GM08714 (cell line): ENCODE data around the gene DLL4.

Source experiments
- H3K4me3 ChIP-seq: fragments of 200-500 bp; sonication (Bioruptor generic); 2 replicates; pipeline ENCODE4 v1.5.1; 2014; ENCODE audit warnings: mild to moderate bottlenecking, low read length, inconsistent platforms
- ZNF274 ChIP-seq: IDR thresholded peaks from 2 replicates; pipeline ENCODE4 v1.6.1; 2012; ENCODE audit warnings: mild to moderate bottlenecking, low read depth, low read length

DLL4 gene

DNA sequence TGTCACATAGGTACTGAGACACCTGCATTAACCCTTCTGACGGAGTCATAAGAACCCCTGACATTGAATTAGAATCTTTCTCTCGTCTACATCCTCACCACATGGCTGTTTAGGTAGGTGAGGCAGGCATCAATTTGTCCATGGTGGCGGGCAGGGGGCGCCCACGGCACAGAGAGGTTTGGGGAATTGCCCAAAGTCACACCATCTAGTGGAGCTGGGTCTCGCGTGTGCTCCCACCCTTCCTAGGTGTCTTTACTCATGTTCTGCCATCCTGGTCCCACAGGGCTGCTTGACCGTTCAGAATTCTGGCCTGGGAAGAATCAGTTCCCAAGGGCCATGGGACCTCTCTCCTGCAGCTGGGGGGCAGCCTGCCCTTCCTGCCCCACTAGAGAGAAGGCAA lies 14.7 kb upstream of the DLL4 start:
- no peak for TF ChIP-seq ZNF274
- no peak overlapping the region for H3K4me3 ChIP-seq

DNA sequence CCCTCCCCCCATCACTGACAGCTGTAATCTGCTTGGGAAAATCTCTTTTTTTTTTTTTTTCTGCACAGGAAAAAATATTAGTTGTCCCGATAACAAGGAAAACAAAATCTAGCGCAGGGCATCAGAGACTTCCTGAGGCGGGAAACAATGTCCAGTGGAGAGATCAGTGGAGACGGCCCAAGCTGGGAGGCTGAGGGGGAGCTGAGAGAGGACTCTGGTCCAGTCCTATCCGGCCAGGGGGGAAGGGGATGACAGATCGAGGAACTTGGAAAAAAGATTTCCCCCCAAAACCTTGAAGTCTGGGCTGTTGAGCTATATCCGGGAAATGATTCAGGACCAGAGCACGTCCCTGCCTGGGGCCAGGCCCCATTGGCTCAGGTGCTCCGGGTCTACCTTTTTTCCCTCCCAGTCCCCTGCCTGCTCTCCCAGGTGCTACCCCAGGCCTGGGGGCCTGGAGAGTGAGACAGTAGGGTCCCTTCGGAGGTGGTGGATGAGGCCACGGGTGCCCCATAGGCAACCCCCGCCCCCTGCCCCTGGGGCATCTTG lies 14.0 kb upstream of the DLL4 start:
- H3K4me3 ChIP-seq, result no peak overlapping the region
- TF ChIP-seq ZNF274, result no peak

DNA sequence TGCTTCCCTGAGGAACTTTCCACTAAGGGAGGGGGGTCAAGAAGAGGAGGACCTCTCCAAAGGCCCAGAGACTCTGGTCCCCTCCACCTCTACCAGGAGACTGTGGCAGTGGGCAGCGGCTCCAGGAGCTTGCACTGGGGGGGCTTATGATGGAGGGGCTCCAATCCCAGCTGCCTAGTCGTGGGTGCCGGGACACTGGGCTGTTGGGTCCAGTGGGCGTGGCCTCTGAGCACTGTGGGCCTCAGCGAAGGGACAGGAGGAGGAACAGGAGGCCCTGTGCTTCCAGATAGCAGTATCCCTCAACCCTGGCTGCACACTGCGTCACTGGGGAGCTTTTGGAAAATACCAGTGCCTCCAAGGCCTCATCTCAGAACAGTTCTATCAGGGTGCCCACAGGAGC lies 13.5 kb upstream of the DLL4 start:
- no peak for TF ChIP-seq ZNF274

DNA sequence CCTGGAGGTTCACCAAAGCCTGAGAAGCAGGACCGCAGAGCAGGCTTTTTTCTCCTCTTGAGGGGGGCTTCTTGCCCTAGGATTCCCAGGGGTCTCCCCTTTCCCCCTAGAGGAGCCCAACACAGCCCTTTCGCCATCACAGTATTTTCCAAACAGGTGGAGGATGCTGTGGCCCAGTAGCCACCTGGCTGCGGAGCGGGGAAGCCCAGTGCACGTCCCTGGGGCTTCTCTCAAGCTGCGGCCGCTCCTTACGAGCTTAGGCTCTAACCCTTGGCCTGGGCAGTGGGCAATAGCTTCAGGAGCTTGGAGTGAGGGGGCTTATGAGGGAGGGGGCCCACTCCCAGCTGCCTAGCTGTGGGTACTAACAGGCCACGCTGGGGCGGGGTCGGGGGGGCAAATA lies 11.6 kb upstream of the DLL4 start:
- TF ChIP-seq ZNF274, result no peak
- H3K4me3 ChIP-seq, result no peak overlapping the region

More for the DNA sequence above, 13.5 kb upstream of the DLL4 start:
- H3K4me3 ChIP-seq, result no peak overlapping the region

DNA sequence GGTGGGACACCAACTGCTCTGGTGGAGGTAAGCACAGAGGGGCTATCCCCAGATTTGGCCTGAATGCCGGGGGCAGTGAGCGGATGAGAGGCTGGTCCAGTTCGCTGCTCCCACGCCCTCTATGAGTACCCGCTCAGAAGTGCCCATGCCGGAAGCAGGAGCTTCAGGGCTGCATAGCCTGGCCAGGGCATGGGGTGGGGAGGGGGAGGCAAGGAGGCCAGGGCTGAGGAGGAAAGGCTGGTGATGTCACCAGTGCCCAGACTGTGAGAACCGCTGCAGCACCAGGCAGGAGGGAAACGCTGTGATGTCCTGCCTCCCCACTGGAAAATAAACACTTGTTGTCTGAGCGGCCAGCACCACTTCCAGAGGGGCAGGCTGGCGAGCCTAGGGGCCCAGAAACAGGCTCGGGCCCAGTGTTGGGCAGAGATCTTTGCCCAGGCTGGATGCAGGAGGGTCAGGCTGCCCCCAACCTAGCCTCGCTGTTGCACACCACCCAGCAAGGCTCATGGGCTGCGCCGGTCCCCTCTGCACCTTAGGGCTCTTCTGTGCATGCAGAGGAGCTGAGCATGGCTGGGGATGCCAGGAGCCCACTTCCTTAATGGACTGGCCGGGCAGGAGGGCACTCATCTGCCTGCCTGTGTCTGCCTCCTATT lies 10.9 kb upstream of the DLL4 start:
- TF ChIP-seq ZNF274, result no peak
- no peak overlapping the region for H3K4me3 ChIP-seq

DNA sequence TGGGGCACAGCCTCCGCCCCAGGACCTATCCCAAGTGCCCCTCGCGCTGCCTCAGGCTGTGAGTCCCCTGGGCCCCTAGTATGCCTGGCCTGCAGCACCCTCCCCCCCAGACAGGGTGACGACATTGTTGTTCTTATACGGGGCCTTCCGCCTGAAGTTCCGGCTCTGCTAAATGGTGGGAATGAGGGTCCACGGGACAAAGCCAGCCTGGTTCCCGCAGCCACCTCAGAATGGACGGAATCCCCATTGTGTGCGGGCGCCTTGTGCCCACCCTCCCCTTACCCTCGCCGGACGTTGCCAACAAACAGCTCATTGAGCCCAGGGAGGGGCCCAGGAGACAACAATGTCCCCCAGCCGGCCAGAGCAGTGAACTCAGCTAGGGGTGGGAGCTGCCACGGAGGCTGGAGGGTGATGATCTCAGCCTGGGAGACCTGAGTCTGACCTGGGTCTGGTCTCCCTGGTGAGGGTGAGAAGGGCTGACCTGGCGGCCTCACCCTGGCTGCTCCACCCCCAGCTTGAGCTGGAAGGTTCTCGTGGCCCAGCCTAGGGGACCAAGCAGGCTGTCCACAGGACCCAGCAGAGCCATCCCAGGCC lies 10.2 kb upstream of the DLL4 start:
- H3K4me3 ChIP-seq, result no peak overlapping the region
- TF ChIP-seq ZNF274, result no peak

DNA sequence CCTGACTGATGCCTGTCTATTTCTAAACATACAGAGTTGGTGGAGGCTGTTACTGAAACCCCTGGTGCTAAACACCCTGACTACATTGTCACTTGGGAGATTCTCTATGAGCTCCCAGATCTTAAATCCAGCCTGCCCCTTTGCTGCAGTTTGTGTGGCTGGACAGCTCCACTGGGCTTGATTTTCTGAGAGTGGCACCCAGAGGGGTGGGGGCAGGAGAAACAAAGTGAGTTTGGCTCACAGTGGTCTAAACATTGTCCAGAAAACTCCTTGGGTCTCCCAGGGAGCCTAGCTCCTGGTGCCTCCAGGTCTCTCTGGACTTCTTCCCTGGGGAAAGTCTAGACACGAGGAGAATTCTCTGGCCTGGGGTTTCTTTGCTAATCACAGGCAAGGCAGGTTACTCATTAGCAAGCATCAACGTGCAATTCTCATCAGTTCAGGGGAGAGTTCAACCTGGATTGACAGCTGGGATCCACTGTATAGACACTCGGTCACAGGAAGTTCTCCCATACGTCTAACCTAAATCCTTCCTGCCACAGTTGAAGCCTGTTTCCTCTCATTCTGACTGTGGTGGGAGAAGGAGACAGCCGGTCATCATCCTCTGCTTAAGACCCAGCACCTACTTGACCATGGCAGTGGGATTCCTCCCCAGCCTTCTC lies 7.1 kb upstream of the DLL4 start:
- no peak overlapping the region for H3K4me3 ChIP-seq
- no peak for TF ChIP-seq ZNF274

DNA sequence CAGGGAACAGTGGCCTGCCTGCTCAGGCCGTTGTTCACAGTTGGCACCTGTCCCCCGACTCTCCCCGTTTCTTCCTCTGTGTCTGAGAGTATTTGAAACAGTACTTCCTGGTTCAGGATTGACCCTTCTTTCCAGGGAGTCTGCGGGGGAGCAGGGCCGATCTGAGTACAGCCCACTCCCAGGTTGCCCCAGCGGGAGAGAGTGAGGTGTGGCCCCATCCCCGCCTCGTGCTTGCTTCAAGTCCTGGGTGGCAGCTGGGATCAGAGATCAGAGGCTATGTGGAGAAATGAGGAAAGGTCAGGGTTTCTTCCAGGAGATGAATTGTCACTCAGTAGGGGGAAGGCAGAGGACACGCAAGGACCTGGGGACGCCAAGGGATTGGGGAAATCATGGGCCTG lies 6.5 kb upstream of the DLL4 start:
- TF ChIP-seq ZNF274, result no peak
- H3K4me3 ChIP-seq, result no peak overlapping the region

DNA sequence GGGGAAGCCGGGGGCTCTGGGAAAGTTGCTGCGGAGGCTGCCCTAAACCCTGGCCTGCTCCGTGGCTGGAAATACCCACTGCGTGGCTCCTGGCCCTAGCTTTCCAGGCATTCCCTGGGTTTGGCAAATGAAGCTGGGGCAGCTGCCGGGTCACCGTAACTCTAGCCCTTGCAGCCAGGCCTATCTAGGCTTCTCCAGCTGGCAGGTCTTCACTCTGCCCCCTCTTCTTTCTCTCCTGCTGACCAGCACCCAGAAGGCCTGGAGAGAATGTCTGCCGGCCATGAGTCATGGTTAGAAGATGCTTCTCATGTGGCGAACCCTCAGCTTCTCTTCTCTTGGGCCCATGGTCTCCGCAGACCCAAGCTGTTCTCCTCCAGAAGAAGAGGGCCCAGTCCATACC lies 5.6 kb upstream of the DLL4 start:
- no peak for TF ChIP-seq ZNF274
- no peak overlapping the region for H3K4me3 ChIP-seq

DNA sequence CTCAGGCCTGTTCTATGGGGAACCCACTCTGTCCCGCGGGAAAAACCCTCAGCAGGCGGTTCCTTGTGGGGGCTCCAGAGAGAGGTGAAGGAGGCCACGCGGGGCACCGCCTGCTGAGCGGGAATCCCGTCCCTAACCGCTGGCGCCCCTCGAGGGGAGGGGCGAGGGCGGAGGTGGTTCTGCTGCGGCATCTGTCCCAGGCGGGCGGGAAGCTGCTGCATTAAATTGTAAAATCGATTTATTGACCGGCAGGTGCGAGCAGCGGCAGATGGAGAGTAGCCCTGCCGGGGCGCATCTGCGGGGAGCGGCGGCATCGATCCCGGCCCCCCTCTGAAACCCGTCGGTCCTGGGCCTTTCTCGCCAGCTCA lies 3.7 kb upstream of the DLL4 start:
- H3K4me3 ChIP-seq, result no peak overlapping the region

DNA sequence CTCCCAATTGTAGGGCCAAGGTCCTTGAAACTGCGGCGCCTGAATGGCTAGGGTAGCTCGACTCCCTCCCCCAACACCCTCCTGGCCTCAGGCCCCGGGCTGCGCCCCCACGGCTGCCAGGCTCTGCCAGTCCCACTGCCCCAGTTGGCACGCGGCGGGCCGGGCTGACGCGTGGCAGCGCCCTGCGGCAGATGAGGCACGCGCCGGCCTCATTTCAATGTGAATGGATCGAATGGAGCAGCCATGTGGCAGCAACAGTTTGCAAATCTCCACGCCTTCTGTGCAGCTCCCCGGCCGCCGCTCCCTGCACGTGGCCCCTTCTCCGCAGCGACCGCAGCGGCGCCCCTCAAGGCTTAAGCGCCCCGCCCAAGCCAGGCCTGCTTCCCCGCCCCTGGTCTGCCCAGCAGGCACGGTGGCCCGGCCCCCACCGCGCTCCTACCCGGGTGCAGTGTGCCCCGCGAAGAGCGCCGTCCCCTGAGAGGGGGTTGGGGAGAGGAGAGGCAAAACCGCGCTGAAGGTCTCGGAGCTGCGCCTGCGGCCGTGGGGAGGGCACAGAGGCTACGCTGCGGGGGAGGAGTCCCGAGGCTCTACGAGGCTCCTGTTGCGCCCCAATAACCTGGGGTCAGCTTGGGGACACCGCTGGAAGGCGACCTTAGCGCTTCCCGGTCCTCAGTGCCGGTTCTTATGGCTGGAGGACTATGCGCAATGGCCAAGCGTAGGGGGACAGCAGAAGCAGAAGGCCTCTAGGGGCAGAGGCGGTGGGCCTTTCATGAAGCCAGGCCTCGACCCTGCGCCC lies 3.1 kb upstream of the DLL4 start:
- no peak overlapping the region for H3K4me3 ChIP-seq

More for the DNA sequence above, 3.7 kb upstream of the DLL4 start:
- TF ChIP-seq ZNF274, result no peak

DNA sequence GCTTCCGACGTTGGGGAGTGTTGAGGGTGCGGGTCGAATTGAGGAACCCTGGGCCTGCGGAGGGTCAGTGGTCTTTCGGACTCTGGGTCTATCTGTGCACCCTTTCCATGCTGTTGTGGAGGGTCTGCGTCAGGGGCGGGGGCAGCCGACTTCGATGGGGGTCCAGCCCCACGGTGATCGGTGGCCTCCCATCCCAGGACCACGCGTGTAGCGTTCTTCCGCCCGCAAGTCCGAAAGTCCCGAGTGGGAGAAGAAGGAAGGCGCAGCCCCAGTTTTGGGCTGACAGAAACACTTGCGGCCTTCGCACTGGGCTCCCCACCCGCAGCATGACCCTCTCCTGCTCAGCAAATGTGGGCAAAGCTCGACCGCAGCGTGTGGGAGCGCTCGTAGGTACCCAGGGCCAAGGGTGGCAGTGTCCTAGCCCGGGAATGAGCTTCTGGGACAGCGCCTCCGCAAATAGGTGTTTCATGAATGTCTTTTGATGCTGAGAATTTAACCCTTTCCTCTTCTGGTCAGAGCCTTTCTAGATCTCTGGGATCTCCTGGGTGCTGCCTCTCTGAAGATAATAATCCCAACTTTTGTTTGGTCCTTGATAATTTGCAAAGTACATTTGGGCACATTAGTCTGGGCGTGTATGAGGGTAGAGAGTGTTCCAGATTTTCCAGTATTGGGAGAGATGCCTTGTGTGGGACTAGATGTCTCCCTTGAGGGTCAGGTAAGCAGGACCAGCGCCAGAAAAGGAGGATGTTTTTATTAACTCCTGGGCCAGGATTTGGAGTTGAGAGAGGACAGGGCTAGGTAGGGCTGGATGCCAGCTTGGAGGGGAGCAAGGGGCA lies 2.3 kb upstream of the DLL4 start:
- no peak overlapping the region for H3K4me3 ChIP-seq
- no peak for TF ChIP-seq ZNF274

More for the DNA sequence above, 3.1 kb upstream of the DLL4 start:
- no peak for TF ChIP-seq ZNF274

DNA sequence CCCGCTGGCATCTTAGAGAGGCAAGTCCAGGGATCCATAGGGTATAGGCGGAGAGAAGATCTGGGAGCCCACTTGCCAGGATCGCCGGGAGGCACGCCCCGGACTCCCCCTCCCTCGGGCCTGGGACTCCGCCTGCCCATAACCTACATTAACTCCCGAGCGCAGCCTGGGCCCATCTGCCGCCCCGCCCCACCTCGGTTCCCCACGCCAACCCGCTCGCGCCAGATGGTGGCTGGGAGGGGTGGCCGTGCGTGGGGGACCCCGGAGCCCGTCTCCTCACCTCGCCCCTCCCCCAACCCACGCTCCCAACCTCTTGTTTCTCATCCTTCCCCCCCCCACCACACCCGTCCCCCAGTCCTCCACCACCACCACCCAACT lies 1.7 kb upstream of the DLL4 start:
- H3K4me3 ChIP-seq, result no peak overlapping the region
- no peak for TF ChIP-seq ZNF274
